Activated CD8-positive, alpha-beta memory T cell treated with anti-CD3 and anti-CD28 coated beads, Interleukin-2, amount 50 U/mL, for 24 hours (primary cell): Measurements from ENCODE around the gene ETHE1.

Experiments
- DNase-seq: peaks from one replicate; pipeline ENCODE4 v3.0.0-alpha.2; 2020; ENCODE audit errors: extremely low read depth

Gene ETHE1

GRCh38 chr19:43490759-43491158 is 36.2 kb downstream of the ETHE1 start:
- DNase-seq, result no peak

DNA sequence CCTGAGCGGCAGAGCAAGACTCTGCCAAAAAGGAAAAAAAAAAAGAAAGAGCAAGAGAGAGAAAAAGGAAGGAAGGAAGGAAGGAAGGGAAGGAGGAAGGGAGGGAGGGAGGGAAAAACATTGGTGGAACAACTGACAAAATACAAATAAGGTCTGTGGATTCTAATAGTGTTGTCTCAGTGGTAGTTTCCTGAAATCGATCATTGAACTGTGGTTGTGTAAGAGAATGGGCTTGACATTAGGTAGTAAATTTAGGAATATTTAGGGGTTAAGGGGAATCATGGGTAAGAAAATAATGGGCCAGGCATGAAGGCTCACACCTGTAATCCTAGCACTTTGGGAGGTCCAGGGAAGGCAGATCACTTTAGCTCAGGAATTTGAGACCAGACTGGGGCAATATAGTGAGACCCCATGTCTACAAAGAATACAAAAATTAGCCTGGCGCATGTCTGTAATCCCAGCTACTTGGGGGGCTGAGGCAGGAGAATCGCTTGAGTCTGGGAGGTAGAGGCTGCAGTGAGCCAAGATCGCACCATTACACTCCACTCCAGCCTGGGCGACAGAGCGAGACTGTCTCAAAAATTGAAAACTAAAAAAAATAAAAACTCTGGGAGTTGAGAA is 36.9 kb downstream of the ETHE1 start:
- no peak for DNase-seq

- DNase-seq, result no peak
Observed at GRCh38 chr19:43489310-43489709, 37.7 kb downstream of the ETHE1 start.

DNA sequence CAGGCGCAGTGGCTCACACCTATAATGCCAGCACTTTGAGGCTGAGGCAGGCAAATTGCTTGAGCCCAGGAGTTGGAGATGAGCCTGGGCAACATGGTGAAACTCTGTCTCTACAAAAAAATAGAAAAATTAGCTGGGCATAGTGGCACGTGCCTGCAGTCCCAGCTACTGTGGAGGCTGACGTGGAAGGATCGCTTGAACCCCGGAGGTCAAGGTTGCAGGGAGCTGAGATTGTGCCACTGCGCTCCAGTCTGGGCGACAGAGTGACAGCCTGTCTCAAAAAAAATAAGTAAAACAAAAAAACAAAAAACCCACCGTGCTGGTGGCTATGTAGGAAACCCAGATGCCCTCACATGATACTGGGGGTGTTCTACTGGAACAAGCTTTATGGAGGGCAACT is 38.8 kb downstream of the ETHE1 start:
- DNase-seq, result no peak

- DNase-seq, result no peak
Observed at GRCh38 chr19:43486412-43486811, 40.6 kb downstream of the ETHE1 start.

- DNase-seq, result no peak
Observed at GRCh38 chr19:43485951-43486350, 41.0 kb downstream of the ETHE1 start.

DNA sequence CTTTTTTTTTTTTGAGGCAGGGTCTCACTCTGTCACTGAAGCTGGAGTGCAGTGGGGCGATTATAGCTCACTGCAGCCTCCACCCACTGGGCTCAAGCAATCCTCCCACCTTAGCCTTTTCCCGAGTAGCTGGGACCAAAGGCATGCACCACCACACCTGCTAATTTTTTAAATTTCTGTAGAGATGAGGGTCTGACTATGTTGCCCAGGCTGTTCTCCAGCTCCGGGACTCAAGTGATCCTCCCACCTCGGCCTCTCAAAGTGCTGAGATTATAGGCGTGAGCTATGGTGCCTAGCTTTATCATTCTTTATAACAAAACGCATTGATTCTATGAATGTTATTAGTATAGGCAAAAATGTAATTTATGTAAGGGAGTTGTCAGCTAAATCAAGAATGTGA is 43.7 kb downstream of the ETHE1 start:
- DNase-seq, result no peak

- no peak for DNase-seq
Observed at GRCh38 chr19:43482193-43482592, 44.8 kb downstream of the ETHE1 start.

GRCh38 chr19:43481701-43482100 is 45.3 kb downstream of the ETHE1 start:
- no peak for DNase-seq

GRCh38 chr19:43480574-43480973 is 46.4 kb downstream of the ETHE1 start:
- no peak for DNase-seq

DNA sequence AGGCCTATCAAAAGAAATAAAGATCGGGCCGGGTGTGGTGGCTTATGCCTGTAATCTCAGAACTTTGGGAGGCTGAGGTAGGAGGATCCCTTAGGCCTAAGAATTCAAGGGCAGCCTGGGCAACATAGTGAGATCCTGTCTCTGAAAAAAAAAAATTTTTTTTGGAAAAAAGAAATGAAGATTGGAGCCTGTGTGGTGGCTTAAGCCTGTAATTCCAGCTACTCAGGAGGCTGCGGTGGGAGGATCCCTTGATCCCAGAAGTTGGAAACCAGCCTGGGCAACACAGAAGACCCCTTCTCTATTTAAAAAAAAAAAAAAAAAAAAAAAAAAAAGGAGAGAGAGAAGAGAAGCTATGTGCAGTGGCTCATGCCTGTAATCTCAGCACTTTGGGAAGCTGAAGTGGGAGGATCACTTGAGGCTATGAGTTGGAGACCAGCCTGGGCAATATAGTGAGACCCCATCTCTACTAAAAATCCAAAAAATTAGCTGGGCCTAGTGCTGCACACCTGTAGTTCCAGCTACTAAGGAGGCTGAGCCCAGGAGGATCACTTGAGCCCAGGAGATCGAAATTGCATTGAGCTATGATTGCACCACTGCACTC is 46.9 kb downstream of the ETHE1 start:
- no peak for DNase-seq

DNA sequence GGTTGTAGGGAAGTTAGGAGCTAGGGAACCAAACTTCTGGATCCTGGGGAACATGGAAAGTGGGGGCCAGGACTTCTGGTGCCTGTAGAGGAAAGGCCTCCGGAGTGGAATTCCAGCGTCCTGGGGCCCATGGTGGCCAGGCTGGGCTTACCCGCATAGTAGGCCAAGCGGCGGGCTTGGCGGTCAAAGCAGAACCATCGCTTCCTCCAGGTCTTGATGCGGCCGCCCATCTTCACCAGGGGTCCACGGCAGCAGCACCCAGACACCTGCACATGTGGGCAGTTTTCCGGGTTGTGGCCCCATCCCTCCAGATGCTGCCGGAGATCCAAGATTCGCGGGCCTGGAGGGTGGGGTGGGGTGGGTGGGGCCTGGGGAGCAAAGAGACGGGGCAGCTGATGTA is 47.8 kb downstream of the ETHE1 start:
- no peak for DNase-seq

DNA sequence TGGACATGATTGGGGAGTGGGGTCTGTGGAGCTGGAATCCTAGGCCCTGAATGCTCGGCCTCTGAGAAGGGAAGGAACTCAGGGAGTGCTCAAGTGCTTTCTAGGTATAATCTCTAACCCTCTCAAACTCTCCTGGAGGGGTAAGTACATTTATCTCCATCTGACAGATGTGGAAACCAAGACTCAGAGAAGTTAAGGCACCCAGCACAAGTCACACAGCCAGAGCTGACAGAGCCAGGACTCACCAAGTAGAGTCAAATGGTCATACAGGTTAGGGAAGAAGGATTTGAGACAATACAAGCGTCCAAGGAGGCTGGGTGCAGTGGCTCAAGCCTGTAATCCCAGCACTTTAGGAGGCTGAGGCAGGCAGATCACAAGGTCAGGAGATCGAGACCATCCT is 48.7 kb downstream of the ETHE1 start:
- no peak for DNase-seq

- no peak for DNase-seq
Observed at GRCh38 chr19:43476606-43477005, 50.4 kb downstream of the ETHE1 start.

DNA sequence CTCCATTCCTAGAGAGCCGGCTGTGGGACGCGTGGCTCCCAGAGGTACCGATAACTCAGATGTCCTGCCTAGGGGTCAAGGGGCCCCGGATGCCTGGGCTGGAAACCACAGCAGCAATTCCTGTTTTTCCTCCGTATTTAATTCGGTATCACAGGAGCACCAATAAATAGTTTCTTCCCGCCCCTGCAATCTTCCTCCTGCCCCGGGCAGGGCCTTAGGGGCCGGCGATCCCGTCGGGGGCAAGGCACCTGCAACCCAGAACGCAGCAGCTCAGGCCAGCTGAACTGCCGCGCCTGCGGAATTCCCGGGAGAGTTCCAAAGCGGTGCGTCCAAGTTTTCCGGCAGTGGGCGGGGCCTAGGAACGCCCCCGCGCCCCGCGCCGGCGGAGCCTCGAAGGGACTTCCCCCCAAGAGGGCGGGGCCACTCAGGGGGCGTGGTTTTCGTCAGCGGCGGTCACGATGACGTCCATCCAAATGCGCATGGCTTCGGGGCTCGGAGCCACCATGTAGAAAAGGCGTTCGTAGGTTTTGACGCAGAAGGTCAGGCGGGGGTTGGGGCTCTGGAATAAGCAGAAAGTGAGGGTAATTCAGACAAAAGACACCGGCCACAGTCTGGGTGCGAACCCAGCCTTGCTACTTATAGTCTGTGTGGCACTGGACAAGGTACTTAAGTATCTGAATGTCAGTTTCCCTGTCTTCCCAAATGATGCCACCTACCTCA is 51.9 kb downstream of the ETHE1 start:
- DNase-seq, result peak; percentile 89

GRCh38 chr19:43474487-43474886 is 52.5 kb downstream of the ETHE1 start:
- DNase-seq, result no peak

- DNase-seq, result no peak
Observed at GRCh38 chr19:43471091-43471490, 55.9 kb downstream of the ETHE1 start.

GRCh38 chr19:43470288-43470687 is 56.7 kb downstream of the ETHE1 start:
- DNase-seq, result peak; percentile 25

- DNase-seq, result no peak
Observed at GRCh38 chr19:43469160-43469480, 57.9 kb downstream of the ETHE1 start.

DNA sequence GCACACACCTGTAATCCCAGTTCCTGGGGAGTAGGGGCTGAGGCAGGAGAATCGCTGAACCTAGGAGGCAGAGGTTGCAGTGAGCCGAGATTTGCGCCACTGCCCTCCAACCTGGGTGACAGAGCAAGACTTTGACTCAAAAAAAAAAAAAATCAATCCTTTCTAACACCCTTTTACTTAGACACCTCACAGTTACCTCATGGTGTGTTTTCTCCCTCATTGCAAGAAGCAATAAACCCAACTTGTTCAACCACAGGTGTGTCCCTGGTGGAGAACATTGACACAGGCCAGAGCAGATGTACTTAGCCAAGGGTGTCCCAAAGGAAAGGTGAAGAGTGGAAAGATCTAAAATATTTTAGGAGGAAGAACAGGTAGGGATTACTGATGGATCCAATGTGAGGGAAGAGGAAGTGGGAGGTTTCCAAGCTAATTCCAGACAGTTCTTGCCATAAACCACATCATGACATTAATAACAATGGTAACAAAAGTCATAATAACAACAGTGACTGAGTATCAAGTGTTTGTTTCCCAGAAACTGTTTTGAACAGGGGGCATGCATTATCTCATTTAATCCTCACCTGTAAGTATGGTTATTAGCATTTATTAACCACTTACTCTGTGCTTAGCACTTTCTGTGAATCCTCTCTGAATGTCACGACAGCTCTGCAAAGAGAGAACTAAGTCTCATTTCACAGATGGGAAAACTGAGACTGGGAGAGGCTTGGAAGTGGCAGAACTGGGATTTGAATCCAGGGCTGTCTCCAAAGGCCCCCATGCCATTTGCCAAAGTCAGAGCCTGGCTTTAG is 58.4 kb downstream of the ETHE1 start:
- DNase-seq, result no peak

DNA sequence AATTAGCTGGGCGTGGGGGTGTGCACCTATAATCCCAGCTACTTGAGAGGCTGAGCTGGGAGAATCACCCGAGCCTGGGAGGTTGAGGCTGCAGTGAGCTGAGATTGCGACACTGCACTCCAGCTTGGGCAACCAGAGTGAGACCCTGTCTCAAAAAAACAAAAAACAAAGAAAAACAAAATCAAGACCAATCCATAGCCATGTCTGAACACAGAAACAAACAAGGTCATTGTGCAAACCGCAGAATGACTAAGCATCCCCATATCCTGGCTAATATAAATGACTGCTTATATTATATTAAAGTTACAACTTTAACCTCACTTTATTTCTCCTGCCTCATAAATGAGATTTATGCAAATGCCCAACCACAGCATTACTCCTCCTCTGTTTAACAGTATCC is 59.3 kb downstream of the ETHE1 start:
- no peak for DNase-seq

GRCh38 chr19:43467276-43467675 is 59.7 kb downstream of the ETHE1 start:
- no peak for DNase-seq

DNA sequence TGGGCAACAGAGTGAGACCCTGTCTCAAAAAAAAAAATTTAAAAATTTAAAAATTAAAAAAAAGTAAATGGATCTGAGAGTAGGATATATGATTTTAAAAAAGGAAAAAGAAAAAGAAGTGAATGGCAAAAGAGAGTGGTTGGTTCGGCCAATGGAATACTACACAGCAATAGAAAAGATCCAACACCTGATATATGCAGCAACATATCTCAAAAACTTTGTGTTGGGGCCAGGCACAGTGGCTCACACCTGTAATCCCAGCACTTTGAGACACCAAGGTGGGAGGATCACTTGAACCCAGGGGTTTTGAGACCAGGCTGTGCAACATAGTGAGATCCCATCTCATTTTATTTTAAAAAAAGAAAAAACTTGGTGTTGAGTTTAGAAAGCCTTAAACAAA is 60.2 kb downstream of the ETHE1 start:
- no peak for DNase-seq
